ENCODE measurements around the gene TMTC4. TPM values are rescaled to one million over a fixed set of nuclear protein-coding genes. Genes with fewer than 3 reads are reported as not detected.

The TMTC4 gene
- total RNA-seq, 1 experiment from 2014 or later, result 45.4 TPM

DNA sequence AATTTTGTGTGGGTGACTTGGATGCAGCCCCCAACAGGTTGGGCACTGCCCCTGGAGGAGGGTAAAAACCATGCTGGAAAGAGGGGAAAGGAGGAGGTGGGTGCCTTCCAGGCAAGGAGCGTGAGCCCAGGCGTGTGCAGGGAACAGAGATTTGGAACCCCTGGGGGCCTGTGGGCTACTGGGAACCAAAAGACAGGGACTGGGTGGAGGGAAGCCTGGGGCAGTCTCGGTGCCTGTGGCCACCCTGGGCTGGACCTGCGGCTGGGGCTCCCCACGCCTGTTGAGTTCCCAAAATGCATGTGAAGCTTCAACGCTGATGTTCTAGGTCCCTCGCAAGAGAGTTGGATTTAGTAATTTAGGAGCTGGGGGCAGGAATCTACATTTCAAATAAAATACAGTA lies 110.8 kb downstream of the TMTC4 start:
- TF ChIP-seq, protein P1, sequence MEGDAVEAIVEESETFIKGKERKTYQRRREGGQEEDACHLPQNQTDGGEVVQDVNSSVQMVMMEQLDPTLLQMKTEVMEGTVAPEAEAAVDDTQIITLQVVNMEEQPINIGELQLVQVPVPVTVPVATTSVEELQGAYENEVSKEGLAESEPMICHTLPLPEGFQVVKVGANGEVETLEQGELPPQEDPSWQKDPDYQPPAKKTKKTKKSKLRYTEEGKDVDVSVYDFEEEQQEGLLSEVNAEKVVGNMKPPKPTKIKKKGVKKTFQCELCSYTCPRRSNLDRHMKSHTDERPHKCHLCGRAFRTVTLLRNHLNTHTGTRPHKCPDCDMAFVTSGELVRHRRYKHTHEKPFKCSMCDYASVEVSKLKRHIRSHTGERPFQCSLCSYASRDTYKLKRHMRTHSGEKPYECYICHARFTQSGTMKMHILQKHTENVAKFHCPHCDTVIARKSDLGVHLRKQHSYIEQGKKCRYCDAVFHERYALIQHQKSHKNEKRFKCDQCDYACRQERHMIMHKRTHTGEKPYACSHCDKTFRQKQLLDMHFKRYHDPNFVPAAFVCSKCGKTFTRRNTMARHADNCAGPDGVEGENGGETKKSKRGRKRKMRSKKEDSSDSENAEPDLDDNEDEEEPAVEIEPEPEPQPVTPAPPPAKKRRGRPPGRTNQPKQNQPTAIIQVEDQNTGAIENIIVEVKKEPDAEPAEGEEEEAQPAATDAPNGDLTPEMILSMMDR (IDR thresholded peaks at IDR 0.05; ENCODE audit: insufficient read depth in 1 of 2, low read depth in 1 of 2, low read length in 1 of 2, severe bottlenecking in 1 of 2, unreplicated experiment in 1 of 2), result no peak
- DNase-seq, result no peak
- no peaks in the 10 kb centered on the region for H3K9me3 Mint-ChIP-seq (ENCODE audit: unreplicated experiment)
- no peaks in the 10 kb centered on the region for H3K36me3 Mint-ChIP-seq (ENCODE audit: insufficient read depth, unreplicated experiment)
- ChIA-PET POLR2A (no interaction called here), CTCF (no interaction called here)
- no peaks in the 10 kb centered on the region for H3K27me3 Mint-ChIP-seq (ENCODE audit: insufficient read depth, unreplicated experiment)
- Histone ChIP-seq H3K4me3 (ENCODE audit: low read depth, low read length) (no peak overlapping the region), H3K9me3 (no peaks in the 10 kb centered on the region), H3K4me1 (no peaks in the 10 kb centered on the region), H3K27me3 (replicated peaks; ENCODE audit: control insufficient read depth, insufficient read depth, low read length) (no peaks in the 10 kb centered on the region), H3K36me3 (ENCODE audit: control insufficient read depth, insufficient read depth, low read length) (no peaks in the 10 kb centered on the region)
- H3K4me1 Mint-ChIP-seq (ENCODE audit: low read depth, unreplicated experiment), result no peaks in the 10 kb centered on the region
- no TSS peak for BruUV-seq (replicated peaks)
- intact Hi-C loops (cut with micrococcal nuclease; ENCODE audit: unreplicated experiment), result no loop called here
- no peak overlapping the region for H3K27ac Mint-ChIP-seq (ENCODE audit: unreplicated experiment)
- H3K4me3 Mint-ChIP-seq (ENCODE audit: unreplicated experiment), result no peak overlapping the region

- ChIA-PET POLR2A (no interaction called here), CTCF (no interaction called here)
- Mint-ChIP-seq H3K4me3 (ENCODE audit: unreplicated experiment) (no peak overlapping the region), H3K9me3 (ENCODE audit: unreplicated experiment) (no peaks in the 10 kb centered on the region), H3K27me3 (ENCODE audit: insufficient read depth, unreplicated experiment) (peaks cover 6% of the 10 kb centered on the region), H3K4me1 (ENCODE audit: low read depth, unreplicated experiment) (no peaks in the 10 kb centered on the region), H3K27ac (ENCODE audit: unreplicated experiment) (no peak overlapping the region), H3K36me3 (ENCODE audit: insufficient read depth, unreplicated experiment) (no peaks in the 10 kb centered on the region)
- H3K27me3 ChIP-seq (replicated peaks; ENCODE audit: control insufficient read depth, insufficient read depth, low read length), result no peaks in the 10 kb centered on the region
- H3K4me1 ChIP-seq, result no peaks in the 10 kb centered on the region
- intact Hi-C loops (cut with micrococcal nuclease; ENCODE audit: unreplicated experiment), result no loop called here
- no peaks in the 10 kb centered on the region for H3K36me3 ChIP-seq (ENCODE audit: control insufficient read depth, insufficient read depth, low read length)
- no peak overlapping the region for H3K4me3 ChIP-seq (ENCODE audit: low read depth, low read length)
- no peak for DNase-seq
- TF ChIP-seq, protein P1 (IDR thresholded peaks at IDR 0.05; ENCODE audit: insufficient read depth in 1 of 2, low read depth in 1 of 2, low read length in 1 of 2, severe bottlenecking in 1 of 2, unreplicated experiment in 1 of 2), result no peak
- H3K9me3 ChIP-seq, result no peaks in the 10 kb centered on the region
- no TSS peak for BruUV-seq (replicated peaks)
Measured at GRCh38 chr13:100561599-100562204, 112.9 kb downstream of the TMTC4 start.

DNA sequence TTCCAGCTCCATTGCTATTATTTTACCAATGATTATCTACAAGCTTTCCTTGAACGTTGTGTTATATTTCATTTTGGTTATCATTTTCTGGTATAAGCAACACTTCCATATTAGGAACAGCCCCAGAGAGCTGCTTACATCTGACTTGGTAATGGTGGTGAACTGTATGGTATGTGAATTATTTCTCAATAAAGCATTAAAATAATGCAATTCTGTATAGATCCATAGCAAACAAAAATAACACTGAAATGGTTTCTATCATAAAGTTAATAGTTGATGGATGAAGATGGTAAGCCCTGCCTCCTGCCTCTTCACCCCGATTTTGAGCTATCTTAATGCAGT lies 113.5 kb downstream of the TMTC4 start:
- H3K27me3 Mint-ChIP-seq (ENCODE audit: insufficient read depth, unreplicated experiment), result peaks cover 6% of the 10 kb centered on the region
- CTCF ChIA-PET, result no interaction called here
- no peaks in the 10 kb centered on the region for H3K4me1 ChIP-seq

More for the DNA sequence above, 113.5 kb downstream of the TMTC4 start:
- Histone ChIP-seq H3K36me3 (ENCODE audit: control insufficient read depth, insufficient read depth, low read length) (no peaks in the 10 kb centered on the region), H3K4me3 (ENCODE audit: low read depth, low read length) (no peak overlapping the region), H3K9me3 (no peaks in the 10 kb centered on the region), H3K27me3 (replicated peaks; ENCODE audit: control insufficient read depth, insufficient read depth, low read length) (no peaks in the 10 kb centered on the region)
- DNase-seq, result no peak
- intact Hi-C loops (cut with micrococcal nuclease; ENCODE audit: unreplicated experiment), result no loop called here
- no peaks in the 10 kb centered on the region for H3K36me3 Mint-ChIP-seq (ENCODE audit: insufficient read depth, unreplicated experiment)
- H3K27ac Mint-ChIP-seq (ENCODE audit: unreplicated experiment), result no peak overlapping the region
- no peaks in the 10 kb centered on the region for H3K4me1 Mint-ChIP-seq (ENCODE audit: low read depth, unreplicated experiment)
- BruUV-seq (replicated peaks), result no TSS peak
- TF ChIP-seq, protein P1 (IDR thresholded peaks at IDR 0.05; ENCODE audit: insufficient read depth in 1 of 2, low read depth in 1 of 2, low read length in 1 of 2, severe bottlenecking in 1 of 2, unreplicated experiment in 1 of 2), result no peak
- POLR2A ChIA-PET, result no interaction called here
- no peak overlapping the region for H3K4me3 Mint-ChIP-seq (ENCODE audit: unreplicated experiment)
- no peaks in the 10 kb centered on the region for H3K9me3 Mint-ChIP-seq (ENCODE audit: unreplicated experiment)

All from Caco-2 (cell line).